Aorta (tissue), 5 donors: ENCODE measurements around the gene UBE4A. TPM values are rescaled to one million over a fixed set of nuclear protein-coding genes. Genes with fewer than 3 reads are reported as not detected.

Source experiments
- ATAC-seq: fragments of 200-7000 bp; cut with Tn5 transposase; one replicate; pipeline ENCODE4 v1.9.1; 2022; ENCODE audit warnings: moderate library complexity; ENCODE audit not compliant: low FRiP score
- DNase-seq, 2 donors: peaks; one replicate each; pipeline ENCODE4 v3.0.0-alpha.2; 2020
- H3K27ac ChIP-seq, 2 donors: one replicate each; pipeline ENCODE4 v1.5.1; 2013; ENCODE audit warnings: low read length in 2 of 2, mild to moderate bottlenecking in 2 of 2, moderate library complexity in 2 of 2, control low read depth in 1 of 2, inconsistent platforms in 1 of 2, low read depth in 1 of 2
- H3K27me3 ChIP-seq, 2 donors: one replicate each; pipeline ENCODE4 v1.6.1; 2013; ENCODE audit warnings: control low read depth in 1 of 2, low read length in 1 of 2, mild to moderate bottlenecking in 1 of 2, moderate library complexity in 1 of 2; ENCODE audit not compliant: insufficient read depth in 2 of 2, control insufficient read depth in 1 of 2
- H3K36me3 ChIP-seq, 2 donors: one replicate each; pipeline ENCODE4 v1.6.1; 2013; ENCODE audit warnings: control low read depth in 1 of 2, low read length in 1 of 2, mild to moderate bottlenecking in 1 of 2; ENCODE audit not compliant: insufficient read depth in 2 of 2, control insufficient read depth in 1 of 2
- H3K4me1 ChIP-seq, 2 donors: one replicate each; pipeline ENCODE4 v1.6.1; 2013; ENCODE audit warnings: low read length in 2 of 2, control low read depth in 1 of 2, mild to moderate bottlenecking in 1 of 2, moderate library complexity in 1 of 2; ENCODE audit not compliant: insufficient read depth in 2 of 2, control insufficient read depth in 1 of 2
- H3K4me3 ChIP-seq, 2 donors: one replicate each; pipeline ENCODE4 v1.5.1; 2013; ENCODE audit warnings: low read length in 2 of 2, control low read depth in 1 of 2, mild to moderate bottlenecking in 1 of 2
- H3K9me3 ChIP-seq: one replicate; pipeline ENCODE4 v1.6.1; 2013; ENCODE audit warnings: mild to moderate bottlenecking, low read length; ENCODE audit not compliant: control insufficient read depth
- WGBS, 2 donors: extraction: QIAGEN DNeasy Blood & Tissue Kit; methylation state at CpG; one replicate each; pipeline ENCODE4 v1.1.7; 2013; 5-methylcytosine and 5-hydroxymethylcytosine counted together
- intact Hi-C, 2 donors: fragments of 100-400 bp; cut with DNase I; formaldehyde crosslinking; loops; one replicate each; pipeline versions ENCODE4 v1.14.2 to v1.15.0; 2022
- polyA plus RNA-seq, 2 donors: library from polyadenylated mRNA; stranded (reverse); fragments of 200-250 nt; gene quantifications; one replicate each; pipeline ENCODE4 v1.2.3, GENCODE V29; 2013
- total RNA-seq, 2 donors: library from RNA; stranded (reverse); fragmentation: NEBNext Ultra II Directional; extraction: Animal tissue kit (Norgen Biotek cat#: 25700); gene quantifications; one replicate each; pipeline ENCODE4 v1.2.1, GENCODE V29; 2021
- donor health status: healthy with polysubstance abuse.
- donor health status: Bipolar disorder and iron deficiency.
- donor health status: DM: no; HTN: no; CAD: no.
- donor health status: DM: no; HTN: no; CAD: no.
- donor health status: DM: yes; HTN: yes; CAD: no.

UBE4A gene
- total and polyA plus RNA-seq, 4 donors = 3.3 to 35.2 (median 23.8) TPM

- Histone ChIP-seq H3K9me3 (no peaks in the 10 kb centered on the region), H3K36me3 (no peaks in the 10 kb centered on the region), H3K27me3 (peaks cover 0 to 3% of the 10 kb centered on the region in 2 donors), H3K27ac (no peak overlapping the region), H3K4me3 (no peak overlapping the region), H3K4me1 (no peaks in the 10 kb centered on the region)
- no peak for DNase-seq
- intact Hi-C loops = loop anchor here (5.0 to 10.0 kb wide), 3 partner anchors 158 to 208 kb away; no protein-coding TSS in a partner anchor
- 9 to 10% methylated on average over 6 of the region's 6 CpGs for WGBS, 2 donors
- no peak for ATAC-seq
Observed at GRCh38 chr11:118353084-118353710, 6.2 kb upstream of the UBE4A start.

- WGBS, 2 donors = 41 to 49% methylated on average over 3 of the region's 3 CpGs
- Histone ChIP-seq H3K4me3 (no peak overlapping the region), H3K9me3 (no peaks in the 10 kb centered on the region), H3K36me3 (no peaks in the 10 kb centered on the region), H3K27ac (no peak overlapping the region), H3K4me1 (peaks cover 0 to 1% of the 10 kb centered on the region in 2 donors), H3K27me3 (no peaks in the 10 kb centered on the region)
- intact Hi-C loops = loop anchor here (10.0 kb wide), 2 partner anchors 163 to 213 kb away; no protein-coding TSS in a partner anchor
- ATAC-seq (no peak), DNase-seq (no peak)
Observed at GRCh38 chr11:118358071-118358470, 1.3 kb upstream of the UBE4A start.

GRCh38 chr11:118364956-118365615 lies 5.7 kb downstream of the UBE4A start:
- no peak overlapping the region for H3K27ac ChIP-seq
- H3K9me3 ChIP-seq = no peaks in the 10 kb centered on the region
- H3K4me3 ChIP-seq = no peak overlapping the region
- ATAC-seq (no peak), DNase-seq (no peak)
- H3K27me3 ChIP-seq = no peaks in the 10 kb centered on the region
- H3K36me3 ChIP-seq = peaks cover 4 to 15% of the 10 kb centered on the region in 2 donors
- H3K4me1 ChIP-seq = peaks cover 0 to 1% of the 10 kb centered on the region in 2 donors
- 91 to 95% methylated on average over 3 of the region's 3 CpGs for WGBS, 2 donors
- intact Hi-C loops = no loop called here

GRCh38 chr11:118366287-118366686 lies 6.9 kb downstream of the UBE4A start:
- H3K36me3 ChIP-seq = peaks cover 4 to 18% of the 10 kb centered on the region in 2 donors
- no peak for DNase-seq
- WGBS, 2 donors = 63 to 81% methylated on average over 1 of the region's 1 CpG
- H3K4me1 ChIP-seq = peaks cover 0 to 1% of the 10 kb centered on the region in 2 donors
- H3K9me3 ChIP-seq = no peaks in the 10 kb centered on the region
- intact Hi-C loops = no loop called here
- H3K27me3 ChIP-seq = no peaks in the 10 kb centered on the region
- ATAC-seq = no peak
- no peak overlapping the region for H3K4me3 ChIP-seq
- no peak overlapping the region for H3K27ac ChIP-seq

- Histone ChIP-seq H3K4me1 (no peaks in the 10 kb centered on the region), H3K27ac (no peak overlapping the region), H3K4me3 (no peak overlapping the region), H3K36me3 (peaks cover 6 to 32% of the 10 kb centered on the region in 2 donors), H3K27me3 (no peaks in the 10 kb centered on the region), H3K9me3 (no peaks in the 10 kb centered on the region)
- DNase-seq (no peak), ATAC-seq (no peak)
- intact Hi-C loops = no loop called here
- WGBS, 2 donors = 94% methylated on average over 4 of the region's 4 CpGs
Observed at GRCh38 chr11:118370774-118371173, 11.4 kb downstream of the UBE4A start.

GRCh38 chr11:118373263-118373662 lies 13.9 kb downstream of the UBE4A start:
- no peak for ATAC-seq
- no peak overlapping the region for H3K4me3 ChIP-seq
- no peak overlapping the region for H3K27ac ChIP-seq
- no peaks in the 10 kb centered on the region for H3K9me3 ChIP-seq
- peaks cover 6 to 27% of the 10 kb centered on the region in 2 donors for H3K36me3 ChIP-seq
- DNase-seq = no peak
- H3K4me1 ChIP-seq = no peaks in the 10 kb centered on the region
- no peaks in the 10 kb centered on the region for H3K27me3 ChIP-seq
- intact Hi-C loops = no loop called here
- WGBS, 2 donors = 94% methylated on average over 2 of the region's 2 CpGs

GRCh38 chr11:118373871-118374270 lies 14.5 kb downstream of the UBE4A start:
- Histone ChIP-seq H3K4me3 (no peak overlapping the region), H3K9me3 (no peaks in the 10 kb centered on the region), H3K4me1 (no peaks in the 10 kb centered on the region), H3K27me3 (no peaks in the 10 kb centered on the region), H3K36me3 (peaks cover 6 to 27% of the 10 kb centered on the region in 2 donors), H3K27ac (no peak overlapping the region)
- WGBS, 2 donors = 94 to 95% methylated on average over 5 of the region's 5 CpGs
- intact Hi-C loops = no loop called here
- ATAC-seq (no peak), DNase-seq (no peak)

- H3K27me3 ChIP-seq = no peaks in the 10 kb centered on the region
- no peaks in the 10 kb centered on the region for H3K9me3 ChIP-seq
- H3K4me3 ChIP-seq = no peak overlapping the region
- H3K4me1 ChIP-seq = no peaks in the 10 kb centered on the region
- DNase-seq (no peak), ATAC-seq (no peak)
- peaks cover 8 to 21% of the 10 kb centered on the region in 2 donors for H3K36me3 ChIP-seq
- no peak overlapping the region for H3K27ac ChIP-seq
- WGBS, 2 donors = 77 to 87% methylated on average over 3 of the region's 3 CpGs
- intact Hi-C loops = no loop called here
Observed at GRCh38 chr11:118374729-118375128, 15.3 kb downstream of the UBE4A start.

- Histone ChIP-seq H3K27ac (no peak overlapping the region), H3K9me3 (no peaks in the 10 kb centered on the region), H3K27me3 (no peaks in the 10 kb centered on the region), H3K36me3 (peaks cover 8 to 18% of the 10 kb centered on the region in 2 donors), H3K4me3 (no peak overlapping the region), H3K4me1 (no peaks in the 10 kb centered on the region)
- ATAC-seq = no peak
- intact Hi-C loops = no loop called here
- DNase-seq = no peak
Observed at GRCh38 chr11:118375978-118376377, 16.6 kb downstream of the UBE4A start.
